Muscle of back (tissue), 11 donors: Measurements from ENCODE around the gene SLC4A8. TPM values are rescaled to one million over a fixed set of nuclear protein-coding genes. Genes with fewer than 3 reads are reported as not detected.

Experiments
- DNase-seq, 3 donors: peaks; one replicate each; pipeline versions ENCODE4 v3.0.0 to v3.0.0-alpha.2; 2013
- polyA plus RNA-seq, 10 donors: library from polyadenylated mRNA; unstranded; fragments of 120-200 nt; gene quantifications; one replicate each; pipeline ENCODE4 v1.2.1, GENCODE V29; 2013; ENCODE audit not compliant: insufficient read length in 10 of 10

SLC4A8 gene
- polyA plus RNA-seq, 10 donors: 0.58 to 2.5 (median 1.1) TPM

DNA sequence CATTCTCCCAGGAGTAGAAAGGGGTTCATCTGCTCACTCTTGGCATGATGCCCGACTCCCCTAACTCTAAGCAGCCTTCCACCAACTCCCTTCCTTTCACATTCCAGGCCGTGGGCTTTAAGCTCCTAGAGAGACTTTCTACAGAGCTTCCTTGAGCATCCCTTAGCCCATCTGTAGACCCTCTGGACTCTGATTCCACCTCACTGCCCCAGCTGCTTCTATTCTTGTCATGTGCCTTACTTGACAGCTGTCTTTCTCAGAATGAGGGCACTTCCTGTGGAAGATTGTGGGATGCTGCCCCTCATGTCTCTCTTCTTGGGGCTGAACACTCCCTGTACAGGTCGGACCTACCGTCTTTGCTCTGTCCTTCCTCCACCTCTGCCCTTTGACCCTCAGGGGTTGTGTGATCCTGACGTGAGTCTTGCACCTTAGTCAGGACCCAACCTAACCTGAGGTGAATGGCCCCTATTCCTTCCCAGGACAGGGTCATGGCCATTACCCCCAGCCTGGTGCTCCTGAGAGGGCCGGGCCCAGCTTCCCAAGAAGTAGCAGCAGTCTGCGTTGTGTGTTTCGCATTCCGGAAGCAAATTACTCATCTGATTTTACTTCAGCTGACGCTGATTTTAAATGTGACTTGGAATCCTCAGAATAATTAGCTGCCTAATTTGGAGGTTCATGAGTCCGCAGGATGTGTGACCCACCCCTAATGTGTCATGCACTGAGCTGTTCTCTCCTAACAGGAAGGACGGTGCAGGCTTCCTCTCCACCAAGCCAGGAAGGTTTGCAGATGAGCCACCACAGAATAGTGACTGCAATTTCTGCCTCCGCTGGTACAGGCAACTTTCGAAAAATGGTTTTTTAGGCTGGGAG is 30.7 kb upstream of the SLC4A8 start:
- DNase-seq: peak in 1 of 3 donors; percentile 86

DNA sequence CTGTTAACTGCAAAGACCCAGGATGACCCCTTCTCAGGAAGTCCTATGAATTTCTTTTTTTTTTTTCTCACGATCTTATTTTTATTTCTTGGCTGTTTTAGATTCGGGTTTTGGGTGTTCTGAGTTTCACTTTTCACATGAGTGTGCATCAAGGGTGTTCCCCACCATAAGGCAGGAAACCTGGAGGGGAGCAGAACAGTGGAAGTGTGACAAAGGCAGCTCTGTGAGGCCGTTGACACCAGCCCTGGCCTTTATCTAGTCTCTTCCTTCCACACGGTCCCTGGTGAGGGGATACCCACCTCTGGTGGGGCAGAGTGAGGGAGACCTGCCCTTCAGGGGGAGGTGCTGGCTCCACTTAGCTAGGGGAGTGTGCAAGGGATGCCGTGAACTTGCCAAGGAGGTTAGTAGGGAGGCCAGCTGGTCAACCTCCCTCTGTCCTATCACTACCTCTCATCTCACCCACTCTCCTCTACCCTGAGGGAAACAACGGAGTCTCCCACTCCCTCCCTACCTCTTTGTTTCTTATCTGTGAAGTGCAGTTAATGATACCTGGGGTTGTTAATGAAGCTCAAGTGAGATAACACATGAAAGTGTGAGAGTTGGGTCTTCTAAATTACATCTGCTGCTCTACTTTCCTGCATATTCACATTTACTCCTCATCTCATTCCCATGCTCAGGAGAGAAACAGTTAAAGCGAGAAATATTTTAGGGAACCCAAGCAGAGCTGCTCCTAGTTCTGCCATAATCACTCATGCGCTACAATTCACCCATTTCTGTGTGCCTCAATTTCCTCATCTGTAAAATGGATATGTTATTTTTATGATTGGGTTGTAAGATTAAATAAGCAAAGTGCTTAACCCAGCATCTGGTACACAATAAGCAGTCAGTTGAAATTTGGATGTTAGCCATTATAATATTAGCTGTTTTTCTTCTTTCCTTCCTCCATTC is 29.1 kb upstream of the SLC4A8 start:
- no peak for DNase-seq

DNA sequence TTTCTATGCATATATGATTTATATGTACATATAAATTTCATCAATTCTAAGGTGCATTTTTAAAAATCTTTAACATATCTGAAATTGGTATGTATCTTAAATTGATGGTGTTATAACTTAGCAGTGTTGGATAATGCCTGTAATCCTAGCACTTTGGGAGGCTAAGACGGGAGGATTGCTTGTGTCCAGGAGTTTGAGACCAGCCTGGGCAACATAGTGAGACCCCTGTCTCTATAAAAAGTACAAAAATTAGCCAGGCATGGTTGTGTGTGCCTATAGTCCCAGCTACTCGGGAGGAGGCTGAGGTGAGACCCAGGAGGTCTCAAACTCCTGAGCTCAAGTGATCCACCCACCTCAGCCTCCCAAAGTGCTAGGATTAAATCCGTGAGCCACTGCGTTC is 27.0 kb upstream of the SLC4A8 start:
- no peak for DNase-seq

GRCh38 chr12:51399891-51400290 is 24.7 kb upstream of the SLC4A8 start:
- no peak for DNase-seq

- DNase-seq: no peak
These were observed 23.6 kb upstream of the SLC4A8 start for GRCh38 chr12:51401020-51401419.

DNA sequence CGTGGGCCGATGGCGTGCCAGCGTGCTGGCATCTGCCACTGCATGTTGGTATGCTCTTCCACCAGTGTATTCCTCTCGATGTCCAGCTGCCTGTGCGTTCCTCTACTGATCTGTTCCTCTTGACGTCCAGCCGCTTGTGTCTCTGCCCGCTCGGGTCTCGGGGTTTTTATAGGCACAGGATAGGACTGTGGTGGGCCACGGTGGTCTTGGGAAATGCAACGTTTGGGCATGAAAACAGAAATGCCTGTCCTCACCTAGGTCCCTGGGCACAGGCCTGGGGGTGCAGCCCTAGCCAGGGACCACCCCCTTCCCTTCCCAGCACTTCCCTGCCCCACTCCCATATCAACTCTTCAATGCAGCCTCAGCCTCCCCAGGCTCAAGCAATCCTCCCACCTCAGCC is 23.1 kb upstream of the SLC4A8 start:
- DNase-seq: no peak

DNA sequence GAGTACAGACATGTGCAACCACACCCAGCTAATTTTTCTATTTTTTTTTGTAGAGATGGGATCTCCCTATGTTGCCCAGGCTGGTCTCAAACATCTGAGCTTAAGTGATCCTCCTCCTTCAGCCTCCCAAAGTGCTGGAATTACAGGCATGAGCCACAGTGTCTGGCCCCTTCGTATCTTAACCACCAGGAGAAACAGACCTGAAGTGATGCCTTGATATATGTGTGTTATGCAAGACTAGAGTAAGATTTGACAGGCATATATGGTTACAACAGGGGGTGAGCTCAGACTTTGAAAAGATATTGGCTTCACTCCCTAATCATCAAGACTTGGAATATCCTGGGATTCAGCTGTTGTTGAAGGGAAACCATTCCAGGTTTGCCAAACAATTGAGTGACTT is 22.7 kb upstream of the SLC4A8 start:
- DNase-seq: no peak

GRCh38 chr12:51403159-51403558 is 21.5 kb upstream of the SLC4A8 start:
- DNase-seq: no peak

DNA sequence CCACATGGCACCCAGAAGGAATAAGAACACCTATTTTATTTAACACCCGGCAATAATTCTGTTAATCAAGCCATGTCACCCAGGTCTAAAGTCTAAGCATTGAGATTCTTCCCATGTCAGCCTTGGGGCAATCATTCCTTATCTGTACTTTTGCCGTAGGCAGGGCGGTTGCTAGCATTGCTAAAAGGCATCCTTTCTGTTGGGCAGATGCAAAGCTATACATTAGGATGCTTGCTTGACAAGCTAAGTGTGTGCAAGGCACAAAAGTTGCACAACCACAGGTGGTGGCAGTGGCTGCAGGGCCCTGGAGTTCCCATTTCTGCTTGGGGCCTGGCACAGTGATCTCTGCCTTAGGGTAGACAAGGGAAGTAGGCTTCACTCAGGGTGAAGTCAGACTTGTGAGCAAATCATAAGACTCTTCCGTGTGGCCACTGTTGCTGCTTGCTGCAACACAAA is 20.9 kb upstream of the SLC4A8 start:
- no peak for DNase-seq

GRCh38 chr12:51404627-51405026 is 20.0 kb upstream of the SLC4A8 start:
- DNase-seq: no peak

- DNase-seq: no peak
These were observed 18.8 kb upstream of the SLC4A8 start for GRCh38 chr12:51405801-51406207.

DNA sequence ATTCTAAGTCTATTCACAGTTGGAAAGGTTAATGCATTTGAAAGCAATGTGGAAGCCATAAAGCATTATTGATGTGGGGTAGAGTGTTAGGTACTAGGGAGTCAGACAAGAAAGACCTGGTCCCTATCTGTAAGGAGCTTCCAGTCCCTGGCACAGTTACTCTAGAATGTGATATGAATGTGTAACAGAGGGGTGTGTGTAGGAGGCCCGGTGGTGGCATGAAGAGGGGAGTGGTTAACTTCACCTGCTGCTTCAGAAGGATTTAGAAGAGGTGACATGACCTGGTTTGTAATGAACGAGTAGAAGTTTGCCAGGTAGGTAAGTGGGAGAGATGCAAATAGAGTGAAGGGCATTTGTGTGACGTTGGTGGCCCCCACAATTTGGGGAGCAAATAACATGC is 18.3 kb upstream of the SLC4A8 start:
- no peak for DNase-seq

DNA sequence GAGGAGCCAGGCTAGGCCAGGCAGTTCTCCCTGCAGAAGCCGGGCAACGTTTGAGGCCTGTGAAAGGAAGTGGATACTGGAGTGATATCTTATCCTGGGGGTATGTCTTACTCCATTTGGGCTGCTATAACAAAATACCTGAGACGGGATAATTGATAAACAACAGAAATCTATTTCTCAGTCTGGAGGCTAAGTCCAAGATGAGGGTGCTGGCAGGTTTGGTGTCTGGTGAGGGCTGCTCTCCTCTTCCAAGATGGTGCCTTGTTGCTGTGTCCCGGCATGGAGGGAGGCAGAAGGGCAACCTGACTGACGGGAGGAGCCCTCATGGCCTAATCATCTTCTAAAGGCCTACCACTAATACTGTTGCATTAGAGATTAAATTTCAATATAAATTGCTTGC is 17.8 kb upstream of the SLC4A8 start:
- DNase-seq: no peak

DNA sequence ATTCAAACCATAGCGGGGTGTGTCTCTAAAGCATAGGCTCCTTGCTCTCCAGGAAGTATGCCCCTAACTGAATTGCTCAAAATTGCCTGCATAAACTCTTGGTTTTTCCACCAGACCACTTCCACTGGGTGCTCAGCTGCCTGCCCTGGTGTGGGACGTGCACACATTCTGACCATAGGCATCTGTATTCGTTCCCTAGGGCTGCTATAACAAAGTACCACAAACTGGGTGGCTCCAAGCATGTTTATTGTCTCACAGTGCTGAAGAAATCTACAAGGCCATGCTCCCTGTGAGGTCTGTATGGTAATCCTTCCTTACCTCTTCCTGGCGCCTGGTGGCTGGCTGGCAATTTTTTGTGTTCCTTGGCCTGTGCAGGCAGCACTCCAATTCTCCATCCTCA is 17.0 kb upstream of the SLC4A8 start:
- no peak for DNase-seq

GRCh38 chr12:51409846-51410245 is 14.8 kb upstream of the SLC4A8 start:
- DNase-seq: no peak

DNA sequence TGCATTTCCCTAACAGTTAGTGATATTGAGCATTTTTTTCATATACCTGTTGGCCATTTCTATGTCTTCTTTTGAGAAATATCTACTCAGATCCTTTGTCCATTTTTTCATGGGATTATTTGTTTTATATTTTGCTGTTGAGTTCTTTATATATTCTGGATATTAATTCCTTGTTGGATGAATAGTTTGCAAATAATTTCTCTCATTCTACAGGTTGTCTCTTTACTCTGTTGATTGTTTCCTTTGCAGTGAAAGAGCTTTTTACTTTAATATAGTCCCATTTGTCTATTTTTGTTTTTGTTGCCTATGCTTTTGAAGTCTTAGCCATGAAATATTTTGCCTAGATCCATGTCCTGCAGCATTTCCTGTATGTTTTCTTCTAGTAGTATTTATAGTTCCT is 11.5 kb upstream of the SLC4A8 start:
- DNase-seq: no peak

- no peak for DNase-seq
These were observed 10.8 kb upstream of the SLC4A8 start for GRCh38 chr12:51413791-51414190.

DNA sequence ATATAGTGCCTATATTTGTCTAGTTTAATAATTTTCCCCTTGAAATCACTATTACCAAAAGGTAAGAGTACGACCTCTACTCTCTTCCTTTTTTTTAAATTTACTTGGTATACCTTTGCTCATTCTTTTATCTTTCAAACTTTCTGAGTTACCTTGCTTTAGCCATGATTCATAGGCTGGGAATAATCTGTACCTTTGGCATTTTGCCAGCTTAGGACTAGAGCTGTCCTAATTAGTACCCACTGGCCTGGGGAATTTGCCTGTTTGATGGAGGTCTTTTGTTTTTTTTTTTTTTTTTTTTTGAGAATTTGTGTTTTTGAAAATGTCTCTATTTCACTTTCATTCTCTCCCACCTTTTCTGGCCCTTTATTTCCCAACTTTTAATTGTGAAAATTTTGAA is 8.7 kb upstream of the SLC4A8 start:
- DNase-seq: no peak

GRCh38 chr12:51417826-51418225 is 6.8 kb upstream of the SLC4A8 start:
- no peak for DNase-seq

GRCh38 chr12:51419425-51420193 is 5.0 kb upstream of the SLC4A8 start:
- no peak for DNase-seq

DNA sequence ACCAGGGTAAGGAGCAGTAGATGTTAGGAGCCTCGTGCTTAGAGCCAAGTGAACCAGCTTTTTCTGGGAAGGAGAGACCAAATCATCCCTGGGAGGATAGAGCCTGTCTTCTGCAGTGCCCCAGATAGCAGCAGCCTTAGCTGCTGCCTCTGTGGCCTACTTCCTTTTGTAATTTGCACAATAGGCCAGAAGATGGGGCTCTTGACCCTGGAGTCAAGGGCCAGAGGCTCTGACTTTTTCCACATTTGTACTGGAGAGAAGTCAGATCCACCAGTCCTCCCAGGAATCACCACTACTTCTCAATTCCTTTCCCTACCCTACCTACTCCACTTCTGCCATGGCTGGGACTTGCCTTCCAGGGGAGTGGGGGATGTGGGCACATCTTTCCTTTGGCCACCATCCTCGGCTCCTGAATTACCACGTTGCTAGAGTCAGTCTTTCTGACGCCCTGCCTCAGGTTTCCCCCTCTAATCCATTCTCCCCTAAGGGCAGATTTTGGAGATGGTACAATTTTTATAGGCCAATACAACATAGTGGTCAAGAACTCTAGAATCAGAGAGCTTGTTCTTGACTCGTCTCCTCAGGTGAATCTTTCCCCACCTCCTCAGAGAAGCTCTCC is 3.3 kb upstream of the SLC4A8 start:
- peak; percentile 61 to 85 (median 78) for DNase-seq
